A549 treated with dexamethasone at 1 μM for 4 hours (cell line): ENCODE measurements around the gene SYCE1L. TPM values are rescaled to one million over a fixed set of nuclear protein-coding genes. Genes with fewer than 3 reads are reported as not detected.

Experiments
- total RNA-seq: library from RNA; stranded (reverse); fragments of 200-300 nt; extraction: Qiagen RNA extraction; gene quantifications from 5 replicates; pipeline ENCODE4 v1.2.3, GENCODE V29; 2022

Gene SYCE1L, protein sequence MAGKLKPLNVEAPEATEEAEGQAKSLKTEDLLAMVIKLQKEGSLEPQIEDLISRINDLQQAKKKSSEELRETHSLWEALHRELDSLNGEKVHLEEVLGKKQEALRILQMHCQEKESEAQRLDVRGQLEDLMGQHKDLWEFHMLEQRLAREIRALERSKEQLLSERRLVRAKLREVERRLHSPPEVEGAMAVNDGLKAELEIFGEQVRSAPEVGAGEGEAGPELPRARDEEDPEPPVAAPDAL
- total RNA-seq: 5.3 to 9.9 TPM (median 6.1 TPM) in 5 replicates

DNA sequence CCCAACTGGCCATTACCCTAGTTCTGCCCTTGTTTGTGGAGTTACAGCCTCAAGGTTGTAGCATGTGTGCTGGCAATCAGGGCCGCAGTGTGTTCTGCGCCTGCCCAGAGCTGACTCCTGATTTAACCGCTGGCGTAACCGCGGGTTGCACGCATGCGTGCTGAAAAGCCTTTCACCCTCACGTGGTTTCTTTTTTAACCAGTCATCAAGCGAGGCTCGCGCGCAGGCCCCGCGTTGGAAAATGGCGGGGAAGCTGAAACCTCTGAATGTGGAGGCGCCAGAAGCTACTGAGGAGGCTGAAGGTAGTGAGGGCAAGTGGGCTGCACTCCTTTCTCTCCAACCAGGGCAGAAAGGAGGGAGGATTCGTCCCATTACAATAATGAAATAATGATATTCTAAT is at the start of gene SYCE1L:
TSS of gene SYCE1L (plus strand) at position 198 of the 400 bp plus-strand sequence. CDS start at position 242, 44 bp downstream.

DNA sequence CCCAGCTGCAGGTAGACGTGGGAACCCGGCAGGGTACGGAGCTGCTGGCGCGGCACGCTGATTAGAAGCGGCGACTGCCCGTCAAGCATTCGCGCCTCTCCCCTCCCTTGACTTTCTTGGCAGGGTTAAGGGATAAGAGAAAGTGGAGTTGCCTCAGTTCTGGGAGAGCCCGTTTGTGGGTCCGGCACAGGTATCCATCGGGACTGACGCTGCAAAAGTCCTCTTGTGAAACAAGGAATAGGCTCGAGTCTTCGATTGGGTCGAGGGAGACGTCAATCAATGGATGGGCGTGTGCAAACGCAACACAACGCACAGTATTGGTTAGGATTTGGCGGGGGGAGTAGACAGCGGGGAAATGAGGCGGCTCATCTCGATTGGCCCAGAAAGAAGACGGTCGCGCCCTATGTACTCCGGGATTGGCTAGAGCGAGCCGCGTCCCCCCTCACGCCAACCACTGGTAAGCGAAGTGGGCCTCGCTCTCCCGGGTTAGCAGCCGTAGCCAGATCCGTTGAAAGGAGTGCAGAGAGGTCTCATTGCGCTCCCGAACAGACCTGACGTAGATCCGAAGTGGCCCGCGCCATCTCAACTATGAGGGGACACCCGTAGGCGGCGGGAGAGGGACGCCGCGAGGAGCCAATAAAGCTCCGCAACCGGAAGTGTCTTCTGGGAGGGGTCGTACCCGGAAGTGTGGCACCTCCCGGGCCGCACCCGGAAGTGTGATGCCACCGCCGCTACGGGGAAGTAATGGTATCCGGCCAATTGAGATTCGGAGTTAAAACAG is 8.5 kb upstream of the SYCE1L start, which contains the start of gene MON1B:
TSS of gene MON1B (plus strand) at position 713 of the 781 bp plus-strand sequence. CDS start 296 bp downstream, outside the sequence.

Other genes starting within 250 kb of the SYCE1L start
- 21.0 to 40.7 TPM (median 39.2 TPM) in 5 replicates for gene MON1B, start 8.2 kb upstream of the SYCE1L start, total RNA-seq
- gene ADAMTS18, start 235.6 kb downstream of the SYCE1L start, total RNA-seq: 0.01 to 0.02 TPM (median 0.02 TPM) in 4 of 5 replicates, not detected in the other